Measurements from ENCODE around the gene LIN28B.
"Not testable (repeated sequence)": the region's sequence is repeated elsewhere in the genome, so short reads cannot be mapped to it uniquely, and the experiment has no call there.

Gene LIN28B

DNA sequence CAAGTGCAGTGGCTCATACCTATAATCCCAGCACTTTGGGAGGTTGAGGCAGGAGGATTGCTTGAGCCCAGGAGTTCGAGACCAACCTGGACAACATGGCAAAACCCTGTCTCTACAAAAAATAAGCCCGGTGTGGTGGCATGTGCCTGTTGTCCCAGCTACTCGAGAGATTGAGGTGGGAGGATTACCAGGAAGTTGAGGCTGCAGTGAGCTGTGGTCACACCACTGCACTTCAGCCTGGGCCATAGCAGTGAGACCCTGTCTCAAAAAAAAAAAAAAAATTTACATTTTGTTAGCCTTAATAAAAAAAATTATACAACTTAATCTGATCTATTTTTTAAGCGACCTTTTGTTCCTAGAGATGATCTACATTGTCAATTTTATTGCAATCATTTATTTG, 56.6 kb downstream of the LIN28B start:
- not testable (repeated sequence) for DNase-seq (ENCODE audit: low read depth)

DNA sequence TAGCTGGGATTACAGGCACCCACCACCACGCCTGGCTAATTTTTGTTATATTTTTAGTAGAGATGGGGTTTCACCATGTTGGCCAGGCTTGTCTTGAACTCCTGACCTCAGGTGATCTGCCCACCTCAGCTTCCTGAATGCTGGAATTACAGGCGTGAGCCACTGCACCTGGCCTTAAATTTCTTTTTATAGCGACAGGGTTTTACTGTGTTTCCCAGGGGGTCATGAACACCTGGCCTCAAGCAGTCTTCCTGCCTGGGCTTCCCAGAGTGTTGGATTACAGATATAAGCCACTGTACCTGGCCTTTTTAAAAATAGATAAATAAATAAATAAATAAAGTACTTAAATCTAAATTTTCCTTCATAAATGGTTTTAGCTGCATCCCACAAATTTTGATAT, 57.5 kb downstream of the LIN28B start:
- no peak for DNase-seq (ENCODE audit: low read depth)

DNA sequence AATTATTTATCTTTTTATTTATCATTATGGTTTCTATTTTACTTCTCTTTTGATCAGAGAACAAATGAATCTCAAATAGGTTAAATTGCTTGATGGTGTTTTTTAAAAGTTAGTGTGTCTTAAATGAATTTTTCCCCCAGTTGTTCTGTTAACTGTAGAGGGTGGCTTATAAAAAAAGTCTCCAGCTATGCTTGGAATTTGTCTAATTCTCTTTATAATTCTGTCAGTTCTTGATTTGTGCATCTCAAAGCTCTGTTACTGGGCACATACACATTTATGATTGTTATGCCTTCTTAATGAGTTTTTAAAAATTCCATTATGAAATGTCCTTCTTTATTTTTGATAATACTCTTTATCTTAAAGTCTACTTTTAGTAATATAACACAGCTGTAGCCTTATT, 58.0 kb downstream of the LIN28B start:
- no peak for DNase-seq (ENCODE audit: low read depth)

DNA sequence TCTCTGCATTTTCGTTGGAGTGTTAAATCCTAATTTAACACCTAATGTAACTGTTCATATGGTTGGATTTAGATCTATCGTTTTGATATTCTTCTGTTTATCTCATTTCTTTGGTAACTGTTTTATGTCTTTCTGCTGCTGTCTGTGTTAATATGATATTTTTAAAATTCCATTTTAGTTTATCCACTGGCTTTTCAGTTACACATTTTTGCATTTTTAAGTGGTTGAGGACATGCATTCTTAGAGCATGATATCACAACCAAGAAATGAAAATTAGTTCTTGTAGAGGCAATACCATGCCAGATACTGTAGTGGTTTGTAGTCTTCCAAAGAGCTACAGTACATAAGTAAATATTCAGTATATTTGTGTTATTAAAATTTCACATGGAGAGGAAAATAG, 58.6 kb downstream of the LIN28B start:
- no peak for DNase-seq (ENCODE audit: low read depth)

DNA sequence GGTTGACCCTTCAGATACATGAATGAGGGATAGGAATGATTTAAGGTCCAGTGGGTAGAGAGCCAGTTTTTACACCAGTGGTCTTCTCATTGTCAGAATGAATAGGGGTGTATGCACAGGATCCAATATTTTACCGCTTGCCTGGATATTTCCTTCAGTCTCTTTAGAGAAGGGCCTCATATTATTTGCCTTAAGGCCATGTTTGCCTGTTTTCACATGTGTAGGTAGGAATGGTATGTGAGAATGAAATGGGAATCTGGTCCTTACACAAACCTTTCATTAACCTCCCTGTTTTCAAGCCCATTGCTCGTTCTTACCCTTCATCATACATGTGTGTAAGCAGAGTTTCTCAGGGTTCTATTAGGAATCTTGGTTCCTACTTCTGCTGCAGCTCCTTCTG, 62.4 kb downstream of the LIN28B start:
- no peak for DNase-seq (ENCODE audit: low read depth)

DNA sequence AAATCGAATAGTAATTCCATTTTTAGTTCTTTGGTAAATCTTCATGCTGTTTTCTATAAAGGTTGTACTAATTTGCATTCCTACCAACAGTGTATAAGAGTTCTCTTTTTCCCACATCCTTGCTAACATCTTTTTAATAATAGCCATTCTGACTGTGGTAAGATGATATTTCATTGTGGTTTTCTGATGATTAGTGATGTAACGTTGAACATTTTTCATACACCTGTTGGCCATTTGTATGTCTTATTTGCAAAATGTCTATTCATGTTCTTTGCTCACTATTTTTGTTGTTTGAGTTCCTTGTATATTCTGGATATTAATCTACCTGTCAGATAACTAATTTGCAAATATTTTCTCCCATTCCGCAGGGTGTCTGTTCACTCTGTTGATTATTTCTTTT, 64.5 kb downstream of the LIN28B start:
- no peak for DNase-seq (ENCODE audit: low read depth)

DNA sequence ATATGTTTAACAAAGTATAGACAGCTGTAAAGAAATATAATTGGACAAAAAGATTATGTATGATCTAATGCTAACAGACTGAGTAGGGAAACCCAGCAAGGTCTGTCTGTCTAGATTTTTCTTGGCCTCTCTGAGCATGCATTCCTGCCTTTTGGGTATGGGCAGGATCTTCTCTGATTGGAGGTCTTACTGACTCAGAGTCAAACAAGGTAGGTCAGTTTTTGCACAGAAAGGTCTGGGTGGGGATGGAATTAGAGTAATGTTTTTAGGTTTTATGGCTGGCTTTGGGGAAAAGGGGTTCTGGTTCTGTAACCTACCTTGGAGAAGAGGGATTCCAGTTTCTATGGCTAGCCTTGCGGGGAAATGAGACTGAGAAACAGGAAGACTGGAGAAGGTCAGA, 65.5 kb downstream of the LIN28B start:
- no peak for DNase-seq (ENCODE audit: low read depth)

DNA sequence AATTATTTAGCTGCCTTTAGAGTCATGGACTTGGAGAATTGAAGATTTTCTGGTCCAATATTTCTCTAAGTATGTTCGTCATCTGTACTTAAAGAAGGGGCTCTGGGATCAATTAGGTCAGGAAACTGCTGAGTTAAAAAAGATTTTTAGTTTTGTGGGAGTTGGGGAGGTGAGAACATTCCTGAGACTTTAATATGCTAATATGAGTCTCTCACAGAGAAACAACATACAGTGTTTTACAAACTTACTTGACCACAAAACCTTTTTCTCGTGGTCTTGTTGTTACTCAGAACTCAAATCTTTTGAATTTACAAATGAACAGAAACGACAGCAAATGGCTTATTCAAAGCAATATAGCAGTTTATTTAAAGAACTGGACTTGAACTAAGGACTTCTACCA, 67.9 kb downstream of the LIN28B start:
- DNase-seq (ENCODE audit: low read depth): no peak

DNA sequence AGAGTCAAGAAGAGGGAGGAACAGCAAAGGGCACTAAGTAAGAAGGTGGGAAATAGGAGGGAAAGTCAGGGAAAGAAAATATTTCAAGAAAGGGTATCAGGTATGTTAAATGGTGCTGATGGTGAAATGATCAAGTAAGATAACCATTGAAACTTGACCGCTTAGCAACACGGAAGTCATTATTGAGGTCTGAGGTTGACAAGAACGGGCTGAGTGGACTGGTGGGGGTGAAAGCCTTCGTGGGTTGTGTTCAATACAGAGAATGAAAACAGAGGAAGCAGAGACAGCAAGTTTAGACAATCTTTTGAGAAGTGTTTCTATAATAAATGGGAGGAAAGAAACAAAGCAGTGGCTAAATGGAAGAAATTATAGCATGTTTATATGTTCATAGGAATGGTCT, 72.0 kb downstream of the LIN28B start:
- no peak for DNase-seq (ENCODE audit: low read depth)

DNA sequence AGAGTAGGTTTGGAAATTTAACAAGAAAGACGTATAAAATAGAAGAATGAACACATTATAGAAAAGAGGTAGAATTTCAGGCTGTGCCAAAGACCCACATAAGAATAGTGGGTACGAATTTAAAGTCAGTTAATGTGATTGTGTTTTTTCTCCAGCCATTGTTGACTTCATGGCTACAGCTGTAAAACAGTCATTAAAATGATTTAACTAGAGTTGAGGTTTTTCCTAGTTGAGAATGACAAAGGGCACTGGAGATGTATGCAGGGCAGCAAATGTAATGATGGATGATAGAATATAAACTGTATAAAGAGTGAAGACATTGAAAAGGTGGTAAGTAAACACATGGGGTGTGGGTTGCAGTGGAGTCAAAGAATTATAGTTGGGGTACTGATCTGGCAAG, 72.7 kb downstream of the LIN28B start:
- no peak for DNase-seq (ENCODE audit: low read depth)

DNA sequence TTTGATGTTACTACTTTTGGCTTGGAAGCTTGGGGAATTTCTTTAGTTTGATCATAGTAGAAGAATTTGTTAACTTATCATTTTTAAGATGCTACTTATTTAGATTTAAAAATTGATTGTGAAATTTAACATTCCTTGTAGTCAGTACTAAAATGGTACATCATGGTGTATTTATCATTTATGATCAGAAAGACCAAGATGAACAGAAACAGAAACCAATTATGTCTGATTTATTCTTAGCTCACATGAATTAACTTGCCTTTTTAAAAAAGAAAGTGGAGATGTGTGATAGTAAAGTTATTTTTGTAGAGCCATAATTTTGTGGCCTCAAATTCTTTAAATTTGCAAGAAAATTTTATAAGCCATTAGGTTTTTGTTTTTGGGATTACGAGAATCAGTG, 77.6 kb downstream of the LIN28B start:
- no peak for DNase-seq (ENCODE audit: low read depth)

DNA sequence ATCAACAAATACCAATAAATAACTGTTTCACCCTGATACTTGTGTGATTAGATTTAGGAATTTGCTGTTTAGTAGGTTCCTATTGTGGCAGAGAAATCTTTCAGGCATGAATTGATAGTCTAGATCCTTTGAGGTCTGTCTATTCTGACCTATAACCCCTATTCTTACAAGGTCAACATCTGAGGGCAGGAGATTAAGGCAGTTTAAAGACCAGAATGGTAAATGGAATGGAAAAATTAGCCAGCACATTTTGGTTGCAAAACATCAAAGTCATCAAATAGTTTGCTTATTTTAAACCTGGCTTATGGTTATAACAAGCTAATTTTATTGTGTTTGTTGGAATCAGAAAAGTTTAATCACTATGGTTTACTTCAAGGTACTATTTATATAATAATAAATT, 78.4 kb downstream of the LIN28B start:
- DNase-seq (ENCODE audit: low read depth): no peak

DNA sequence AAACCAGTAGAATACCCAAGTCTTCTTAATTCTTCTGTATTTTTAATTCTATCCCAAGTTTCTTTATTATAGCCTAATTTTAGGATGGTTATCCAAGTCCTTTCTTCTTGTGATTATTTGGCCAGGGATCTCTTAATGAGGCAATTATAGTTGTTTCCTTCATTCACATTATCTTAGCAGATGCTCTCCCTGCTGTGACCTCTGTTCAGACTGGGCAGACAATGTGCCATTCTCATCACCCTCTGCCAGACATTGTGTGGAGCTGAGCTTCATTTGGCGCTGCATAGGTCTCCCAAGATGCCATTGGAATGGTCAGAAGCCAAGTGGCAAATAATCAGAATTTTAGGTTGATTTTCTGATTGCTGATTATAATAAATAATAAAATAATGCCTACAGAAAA, 79.4 kb downstream of the LIN28B start:
- DNase-seq (ENCODE audit: low read depth): no peak

DNA sequence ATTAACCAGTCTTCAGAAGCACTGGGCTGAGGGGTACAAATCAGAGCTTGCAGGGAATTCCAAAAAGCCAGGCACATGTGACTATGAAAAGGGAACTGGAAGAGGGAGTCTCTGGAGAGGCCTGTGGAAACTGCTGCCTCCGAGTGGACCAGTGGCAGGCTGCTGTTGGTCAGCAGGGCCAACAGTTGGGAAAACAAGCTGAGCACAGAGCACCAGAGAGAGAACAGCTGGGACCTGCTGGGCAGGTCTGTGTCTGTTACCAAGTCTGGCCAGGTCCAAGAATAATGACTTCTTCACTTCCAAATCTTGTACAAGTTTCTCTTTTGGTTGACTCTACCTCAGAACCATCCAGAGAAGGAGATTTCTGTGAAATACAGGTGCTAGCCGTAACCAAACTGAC, 81.4 kb downstream of the LIN28B start:
- DNase-seq (ENCODE audit: low read depth): no peak

DNA sequence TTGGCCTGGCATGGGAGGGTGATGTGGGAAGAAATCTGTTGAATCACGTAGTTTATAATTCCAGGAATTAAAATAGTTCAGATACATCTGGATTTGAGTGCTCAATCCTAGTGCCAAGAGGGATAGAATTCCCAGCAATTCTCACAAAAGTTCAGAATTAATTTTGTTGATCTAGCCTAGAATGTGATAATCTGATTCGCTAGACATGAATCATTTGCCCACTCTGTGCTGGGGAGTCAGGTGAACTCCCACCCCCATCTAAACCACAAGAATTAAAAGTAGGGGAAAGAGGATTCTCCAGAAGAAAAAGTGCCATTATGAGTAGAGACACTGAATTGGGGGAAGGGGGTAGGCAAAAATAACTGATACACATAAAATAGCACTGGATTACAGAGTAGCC, 85.0 kb downstream of the LIN28B start:
- DNase-seq (ENCODE audit: low read depth): no peak

DNA sequence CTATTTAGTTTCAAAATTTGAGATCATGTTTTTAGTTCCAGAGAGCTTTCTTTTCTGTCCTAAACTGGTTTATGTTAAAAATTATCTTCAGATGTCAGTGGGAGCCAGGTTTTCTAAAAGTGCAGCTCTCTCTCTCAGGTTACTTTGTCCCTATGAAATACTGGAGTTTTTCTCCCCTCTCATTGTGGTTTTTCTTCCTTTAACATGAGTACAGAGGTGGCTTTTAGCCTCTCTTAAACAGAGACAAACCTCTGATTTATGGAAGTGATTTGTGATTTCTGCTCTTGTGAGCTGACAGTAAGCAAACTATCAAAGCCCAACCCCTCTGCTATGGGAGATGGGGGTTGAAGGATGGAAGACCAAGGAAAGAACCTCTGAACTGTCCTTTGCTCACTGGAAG, 85.7 kb downstream of the LIN28B start:
- DNase-seq (ENCODE audit: low read depth): no peak

DNA sequence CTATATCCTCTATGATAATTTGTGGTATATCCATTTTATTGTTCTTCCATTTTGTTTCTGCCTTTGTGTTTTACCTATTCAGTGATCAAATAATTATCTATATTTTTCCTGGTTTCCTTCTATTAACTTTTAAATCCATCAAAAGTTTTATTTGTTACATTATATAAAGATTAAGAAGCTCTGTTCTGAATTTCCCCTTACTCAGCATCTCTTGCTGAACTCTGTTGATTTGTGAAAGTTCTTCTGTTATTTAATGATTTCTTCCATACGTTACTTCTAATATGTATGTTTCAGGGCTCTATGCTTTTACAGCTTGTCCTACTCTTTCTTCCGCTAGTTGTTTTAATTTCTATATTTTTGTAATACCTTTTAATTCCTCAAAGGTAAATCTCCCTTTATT, 87.1 kb downstream of the LIN28B start:
- DNase-seq (ENCODE audit: low read depth): no peak

DNA sequence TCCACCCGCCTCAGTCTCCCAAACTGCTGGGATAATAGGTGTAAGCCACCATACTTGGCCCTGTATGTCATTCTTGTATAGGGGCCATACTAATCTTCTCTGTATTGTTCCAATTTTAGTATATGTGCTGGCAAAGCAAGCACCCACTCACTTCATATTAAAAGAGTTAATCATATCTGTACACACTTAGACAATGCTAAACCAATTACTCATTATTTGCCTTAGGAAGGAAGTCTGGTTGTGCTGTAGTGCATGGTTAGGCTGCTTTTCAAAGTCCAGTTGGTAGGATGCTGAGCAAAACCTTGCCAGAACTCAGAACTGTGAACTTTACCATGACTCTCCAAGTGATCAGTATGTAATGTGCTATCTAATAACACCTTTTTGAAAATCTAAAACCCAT, 88.6 kb downstream of the LIN28B start:
- DNase-seq (ENCODE audit: low read depth): no peak

DNA sequence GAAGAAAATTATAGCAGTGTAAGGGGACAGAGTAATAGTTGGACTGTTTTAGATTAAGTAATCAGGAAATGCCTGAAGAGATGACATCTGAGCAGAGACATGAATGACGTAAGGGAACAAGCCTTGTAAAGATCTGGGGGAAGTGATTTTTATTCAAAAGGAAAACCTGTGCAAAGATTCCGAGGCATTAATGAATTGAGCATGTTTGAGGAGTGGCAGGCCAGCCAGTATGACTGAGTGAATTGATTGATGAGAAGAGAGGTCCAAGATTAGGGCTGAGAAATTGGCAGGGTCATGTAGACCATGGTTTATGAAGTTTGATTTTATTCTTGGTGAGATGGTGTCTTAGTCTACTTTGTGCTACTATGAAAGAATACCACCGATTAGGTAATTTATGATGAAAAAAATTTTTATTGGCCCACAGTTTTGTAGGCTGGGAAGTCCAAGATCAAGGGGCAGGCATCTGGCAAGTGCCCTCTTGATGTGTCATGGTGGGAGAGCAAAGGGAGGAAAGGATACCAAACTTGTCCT, 95.1 kb downstream of the LIN28B start:
- DNase-seq (ENCODE audit: low read depth): no peak

DNA sequence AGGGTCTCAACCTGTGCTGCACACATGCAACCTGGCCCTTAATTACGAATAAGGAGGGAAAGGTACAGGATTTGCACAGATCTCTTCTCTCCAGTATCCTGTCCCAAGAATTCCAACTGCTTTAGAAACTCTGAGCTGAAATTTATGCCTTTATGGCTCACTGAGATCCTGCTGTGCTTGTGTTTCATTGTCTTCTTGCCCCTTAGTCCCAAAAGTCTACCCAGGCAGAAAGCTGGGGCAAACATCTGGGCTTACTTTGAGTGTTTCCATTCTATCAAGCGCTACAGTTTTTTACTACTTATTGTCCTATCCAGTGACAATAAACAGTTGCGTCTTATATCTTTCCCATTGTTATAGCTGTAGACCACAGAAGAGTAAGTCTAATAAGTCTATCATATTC, 99.7 kb downstream of the LIN28B start:
- no peak for DNase-seq (ENCODE audit: low read depth)

DNA sequence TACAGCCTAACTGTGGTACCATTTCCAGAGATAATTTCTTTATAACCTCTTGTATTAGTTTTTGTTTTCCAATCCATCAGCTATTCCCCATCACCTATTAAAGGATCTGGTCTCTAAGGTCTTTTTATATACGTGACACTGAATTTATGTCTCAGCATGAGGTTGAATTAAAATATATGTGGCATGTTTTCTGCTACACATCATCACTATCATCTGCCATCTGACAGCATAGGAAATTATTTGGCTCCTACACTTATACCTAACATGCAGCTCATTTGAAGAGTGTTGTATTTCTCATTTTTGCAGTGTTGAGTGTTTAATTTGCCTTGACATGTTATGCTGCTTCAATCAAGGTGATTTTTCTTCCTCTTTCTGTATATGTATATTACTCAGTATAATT, 100.3 kb downstream of the LIN28B start:
- no peak for DNase-seq (ENCODE audit: low read depth)

DNA sequence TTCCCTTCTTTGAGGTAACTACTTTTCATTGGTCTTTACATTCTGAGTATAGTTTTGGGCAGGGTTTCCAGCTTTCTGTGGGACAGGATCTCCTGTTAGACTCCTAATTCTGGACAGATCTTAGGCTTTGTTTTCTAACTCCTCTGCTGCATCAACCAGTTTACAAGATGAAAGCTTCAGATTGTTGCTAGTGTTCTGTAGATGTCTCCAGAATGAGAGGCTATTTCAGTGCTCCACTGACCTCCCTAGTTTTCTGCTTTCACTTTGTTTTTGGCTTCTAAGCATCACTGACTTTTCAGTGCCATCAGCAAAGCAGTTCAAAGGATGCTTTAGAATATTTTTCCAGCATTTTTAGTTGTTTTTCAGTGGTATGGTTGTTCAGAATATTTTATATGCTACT, 101.4 kb downstream of the LIN28B start:
- DNase-seq (ENCODE audit: low read depth): no peak

DNA sequence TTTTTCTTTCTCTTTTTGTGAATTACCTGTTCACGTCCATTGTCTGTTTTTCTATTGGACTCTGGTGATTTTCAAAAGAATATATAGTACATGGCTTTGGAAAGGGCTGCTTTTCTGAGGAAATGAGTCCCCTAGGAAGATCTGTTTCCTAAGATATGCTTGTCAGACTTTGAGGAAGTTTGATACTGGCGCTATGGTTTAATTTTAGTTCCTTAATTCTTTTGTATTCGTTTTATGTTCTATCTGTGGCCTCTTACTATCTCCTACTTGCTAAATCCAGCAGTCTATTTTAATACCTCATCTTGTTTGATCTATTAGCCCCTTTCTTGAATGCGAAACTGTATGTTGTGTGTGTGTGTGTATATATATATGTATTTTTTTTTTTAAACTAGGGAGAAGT, 101.9 kb downstream of the LIN28B start:
- DNase-seq (ENCODE audit: low read depth): no peak

DNA sequence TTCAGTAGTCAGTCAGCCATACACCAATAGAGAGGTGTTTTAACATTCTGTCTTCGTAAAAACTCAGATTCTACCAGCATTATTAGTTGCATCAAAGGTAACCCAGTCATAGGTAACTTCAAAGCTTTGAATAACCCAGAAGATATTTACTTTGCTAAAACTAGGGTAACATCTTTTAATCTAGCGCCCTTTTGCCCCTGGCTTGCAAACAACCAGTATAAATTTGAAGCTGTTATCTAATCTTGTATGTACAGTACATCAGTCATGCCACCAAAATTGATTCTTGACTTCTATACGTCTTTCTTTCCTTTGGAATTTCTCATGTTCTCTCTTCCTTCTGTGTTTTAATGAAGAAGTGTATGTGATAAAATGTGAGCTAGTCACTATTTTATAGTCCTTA, 109.3 kb downstream of the LIN28B start:
- no peak for DNase-seq (ENCODE audit: low read depth)

DNA sequence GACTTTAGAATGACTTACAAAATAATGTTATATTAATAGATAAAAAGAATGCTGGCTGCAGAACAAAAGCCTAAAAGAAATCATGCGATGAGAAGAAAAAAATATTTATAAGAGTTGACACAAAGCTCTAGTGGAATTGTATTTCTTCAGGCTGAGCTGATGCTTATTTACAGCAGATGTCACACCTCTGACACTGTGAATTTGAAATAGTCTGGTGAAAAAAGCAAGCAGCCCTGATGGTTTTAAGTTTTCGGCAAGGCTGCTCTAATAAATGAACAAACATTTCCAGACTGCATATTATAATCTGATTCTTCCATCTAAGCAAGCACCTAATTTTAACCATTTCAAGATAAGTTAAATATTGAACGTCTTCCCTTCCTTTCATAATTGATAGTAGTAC, 109.9 kb downstream of the LIN28B start:
- no peak for DNase-seq (ENCODE audit: low read depth)

Data from activated T-helper 1 cell treated with Interleukin-2 at 50 U/mL for 16 hours (primary cell).